Fibroblast of skin of left quadriceps (primary cell): Measurements from ENCODE around the gene POTEB3.
"Not testable (repeated sequence)": the region's sequence is repeated elsewhere in the genome, so short reads cannot be mapped to it uniquely, and the experiment has no call there.

ENCODE experiments used
- DNase-seq, 2 experiments: peaks; one replicate each; pipeline ENCODE4 v3.0.0-alpha.2; 2013; ENCODE audit warnings: low read depth in 2 of 2

POTEB3 gene

DNA sequence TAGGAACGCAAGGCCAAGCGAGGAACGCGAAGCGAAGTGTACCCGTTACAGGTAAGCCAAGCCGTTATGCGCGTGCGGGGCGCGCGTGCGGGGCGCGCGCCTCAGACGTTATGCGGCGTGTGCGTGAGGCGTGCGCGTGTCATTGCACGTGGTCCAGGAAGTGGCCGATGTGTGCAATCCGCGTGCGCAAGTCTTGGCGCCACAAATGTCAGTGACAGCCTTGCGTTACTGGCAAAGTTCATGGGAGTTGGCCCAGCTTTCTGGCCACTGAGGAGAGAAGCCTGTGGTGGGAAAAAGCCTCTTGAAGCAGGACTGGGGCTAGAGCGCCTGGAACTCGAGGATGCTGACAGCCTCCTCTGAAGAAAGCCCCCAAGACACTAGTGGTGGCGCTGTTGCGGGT lies at the start of gene POTEB3:
TSS of gene POTEB3 (minus strand) at position 101 of the 400 bp plus-strand sequence. CDS start 488 bp downstream, outside the sequence.
- DNase-seq, result not testable (repeated sequence)

- not testable (repeated sequence) for DNase-seq
Observed at GRCh38 chr15:21453683-21454082, 13.4 kb upstream of the POTEB3 start.

DNA sequence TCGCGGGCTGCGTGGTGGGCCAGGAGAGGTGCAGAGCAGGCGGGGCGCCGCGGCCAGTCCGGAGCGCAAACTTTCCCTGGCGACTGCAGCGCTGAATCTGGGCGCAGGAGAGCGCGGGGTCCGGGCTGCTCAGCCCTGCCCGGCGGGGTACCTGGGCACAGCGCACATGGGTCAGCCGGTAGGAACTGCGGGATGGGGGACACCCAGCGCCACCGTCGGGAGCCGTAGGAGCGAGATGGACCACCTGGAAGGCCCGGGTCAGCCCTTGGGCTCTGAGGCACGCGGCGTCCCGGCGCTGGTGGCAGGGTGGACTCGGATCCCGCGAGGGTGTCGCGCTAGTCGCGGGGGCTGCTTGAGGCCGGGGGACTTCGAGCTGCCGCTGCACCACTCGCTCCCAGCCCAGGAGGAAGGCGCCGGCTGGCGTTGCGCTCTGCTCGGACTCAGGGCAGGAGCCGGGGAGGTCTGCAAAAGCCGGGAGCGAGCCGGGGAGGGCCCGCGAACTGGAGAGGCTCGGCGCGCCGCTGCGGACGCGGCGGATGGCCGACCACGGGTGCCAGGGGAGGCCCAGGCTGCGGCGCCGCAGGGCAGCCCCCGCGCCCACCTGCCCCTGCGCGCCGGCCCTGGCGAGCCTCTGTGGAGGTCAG lies 11.7 kb upstream of the POTEB3 start:
- DNase-seq, result not testable (repeated sequence)

- not testable (repeated sequence) for DNase-seq
Observed at GRCh38 chr15:21451487-21451886, 11.2 kb upstream of the POTEB3 start.

DNA sequence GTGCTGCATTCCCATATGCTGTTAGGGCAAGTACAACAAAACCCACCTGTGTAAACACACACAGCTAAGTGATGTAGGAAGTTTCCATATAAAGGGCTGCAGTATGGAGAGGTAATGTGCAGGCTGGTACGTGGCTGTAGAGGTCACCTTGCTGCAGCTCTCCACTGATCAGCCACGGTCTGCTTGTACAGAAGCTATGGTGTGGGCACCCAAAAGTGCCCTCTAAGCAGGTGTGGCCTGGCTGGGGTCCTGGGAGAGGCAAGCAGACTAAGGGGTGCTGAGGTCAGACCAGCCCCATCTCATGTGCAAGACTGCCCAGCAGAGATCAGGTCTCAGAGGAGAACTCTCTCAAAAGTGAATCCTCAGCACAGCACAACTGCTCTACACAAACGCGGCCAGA lies 32.9 kb downstream of the POTEB3 start:
- not testable (repeated sequence) for DNase-seq

GRCh38 chr15:21401531-21401930 lies 38.8 kb downstream of the POTEB3 start:
- DNase-seq, result not testable (repeated sequence)

- not testable (repeated sequence) for DNase-seq
Observed at GRCh38 chr15:21399111-21399510, 41.2 kb downstream of the POTEB3 start.

GRCh38 chr15:21398511-21398910 lies 41.8 kb downstream of the POTEB3 start:
- DNase-seq, result not testable (repeated sequence)

DNA sequence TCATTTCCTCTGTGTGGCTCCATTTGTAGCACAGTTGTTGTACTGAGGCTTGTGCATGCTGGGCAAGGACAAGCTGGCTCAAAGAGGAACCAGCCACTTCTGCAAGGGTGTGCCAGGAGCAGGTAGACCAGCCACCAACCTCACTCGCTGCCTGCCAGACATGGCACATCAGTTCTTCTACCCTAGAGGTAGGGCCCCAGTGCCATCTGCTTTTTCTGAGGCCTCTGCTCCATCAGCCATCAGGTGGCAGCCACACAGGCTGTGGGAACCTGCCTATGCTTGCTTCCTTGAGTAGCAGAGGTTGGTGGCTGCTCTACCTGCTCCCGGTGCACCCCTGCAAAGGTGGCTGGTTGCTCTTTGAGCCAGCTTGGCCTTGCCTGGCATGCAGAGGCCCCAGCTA lies 42.6 kb downstream of the POTEB3 start:
- not testable (repeated sequence) for DNase-seq

DNA sequence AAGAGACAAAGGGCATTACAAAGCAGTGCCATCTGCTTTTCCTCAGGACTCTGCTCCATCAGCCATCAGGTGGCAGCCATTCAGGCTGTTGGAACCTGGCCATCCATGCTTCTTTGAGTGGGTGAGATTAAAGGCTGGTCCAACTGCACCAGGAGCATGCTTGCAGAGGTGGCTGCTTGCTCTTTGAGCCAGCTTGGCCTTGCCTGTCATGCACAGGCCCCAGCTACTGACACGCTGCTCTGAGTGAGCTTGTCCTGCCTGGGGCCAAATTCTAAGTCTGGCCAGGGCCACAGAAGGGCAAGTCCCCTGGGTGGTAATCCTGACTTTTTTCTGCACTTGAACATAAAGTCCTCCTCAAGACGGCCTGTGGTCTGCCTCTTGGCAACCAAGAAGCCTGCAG lies 43.1 kb downstream of the POTEB3 start:
- DNase-seq, result not testable (repeated sequence)

DNA sequence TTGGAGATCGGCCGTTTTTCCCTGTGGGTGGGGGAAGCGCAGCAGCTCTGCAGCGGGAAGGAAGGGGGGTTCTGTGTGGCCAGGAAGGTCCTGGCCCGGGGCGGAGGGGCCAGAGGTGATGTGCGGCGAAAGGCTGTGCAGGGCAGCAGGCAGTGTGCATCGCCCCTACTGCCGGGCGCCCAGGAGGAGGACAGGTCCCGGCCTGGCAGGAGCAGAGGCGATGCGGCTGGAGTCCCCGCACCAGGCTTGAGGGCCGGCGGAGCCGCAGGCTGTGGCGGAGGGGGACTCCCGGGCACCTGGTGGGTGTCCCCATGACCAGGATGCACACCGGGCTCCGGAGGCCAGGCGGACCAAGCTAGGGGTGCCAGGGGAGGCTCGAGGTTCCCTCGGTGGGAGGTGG lies 54.3 kb downstream of the POTEB3 start:
- not testable (repeated sequence) for DNase-seq

GRCh38 chr15:21383866-21384485 lies 56.3 kb downstream of the POTEB3 start:
- not testable (repeated sequence) for DNase-seq

- not testable (repeated sequence) for DNase-seq
Observed at GRCh38 chr15:21373682-21374081, 66.6 kb downstream of the POTEB3 start.

GRCh38 chr15:21369177-21369576 lies 71.1 kb downstream of the POTEB3 start:
- DNase-seq, result not testable (repeated sequence)

DNA sequence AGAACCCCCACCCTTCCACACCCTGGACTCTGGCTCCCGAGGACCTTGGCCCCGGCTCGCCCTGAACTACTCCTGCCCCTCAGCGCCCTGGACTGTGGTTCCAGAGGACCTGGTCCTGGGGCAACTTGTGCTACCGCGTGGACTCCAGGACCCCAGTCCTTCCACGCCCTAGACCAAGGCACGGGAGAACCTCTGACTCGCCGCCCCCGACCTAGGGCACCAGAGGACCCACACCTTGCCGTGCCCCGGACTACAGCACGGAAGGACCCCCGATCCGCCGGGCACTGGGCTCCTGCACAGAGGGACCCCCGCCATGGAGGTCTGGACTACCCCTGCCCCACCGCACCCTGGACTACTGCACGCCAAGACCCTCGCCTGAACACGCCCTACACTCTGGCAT lies 71.7 kb downstream of the POTEB3 start:
- not testable (repeated sequence) for DNase-seq
